ENCODE results near the gene ART3. TPM values are rescaled to one million over a fixed set of nuclear protein-coding genes. Genes with fewer than 3 reads are reported as not detected.
A peak's percentile ranks its signal among the peaks of the same experiment; 100 is the strongest.

The ART3 gene
- polyA plus RNA-seq, 1 of the 3 experiments (the other 2 are of a cell fraction), result not detected

DNA sequence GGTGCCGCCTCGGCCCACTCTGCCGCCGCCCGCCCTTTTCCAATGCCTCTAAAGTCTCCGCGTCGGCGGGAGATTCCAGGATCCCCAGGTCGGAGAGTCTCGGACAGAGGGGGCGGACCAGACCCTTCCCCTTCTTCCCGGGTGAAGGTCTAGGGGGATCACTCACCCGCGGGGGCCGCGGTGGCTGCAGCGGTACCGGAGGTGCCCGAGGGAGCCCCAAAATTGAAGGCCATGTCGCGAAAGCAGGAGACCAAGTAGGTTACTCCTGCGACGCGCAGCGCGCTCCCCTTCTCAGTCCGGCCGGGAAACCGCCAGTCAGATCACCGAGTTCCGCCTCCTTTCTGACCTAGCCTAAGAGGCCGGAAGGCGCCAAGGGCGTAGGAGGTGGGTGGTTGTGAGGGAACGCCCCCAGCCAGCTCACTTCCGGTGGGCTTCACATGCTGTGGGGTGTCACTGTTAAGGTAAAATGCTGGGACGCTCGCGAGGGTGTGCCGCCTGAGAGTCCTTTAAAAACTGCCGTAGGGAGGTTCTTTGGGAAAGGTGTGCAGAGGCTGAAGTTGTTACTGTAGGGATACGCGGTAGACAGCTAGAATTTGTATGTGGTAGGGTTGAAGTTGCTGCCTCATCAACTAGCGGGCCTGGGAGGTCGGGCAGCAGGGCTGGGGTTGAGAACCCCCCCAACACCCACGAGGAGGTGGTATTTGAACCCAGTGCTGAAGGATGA, 73.8 kb downstream of the ART3 start, which contains the start of gene NUP54 (continued):
- TF ChIP-seq NFIC (IDR thresholded peaks at IDR 0.05; ENCODE audit: borderline replicate concordance) (0 out of 2 replicates have a peak, but pooled peaks have one; percentile 5), NRF1 (IDR thresholded peaks at IDR 0.05; ENCODE audit: low read depth, low read length) (no peak), MXI1 (IDR thresholded peaks at IDR 0.05; ENCODE audit: low read depth, low read length) (peak; percentile 98), RXRA (IDR thresholded peaks at IDR 0.05; ENCODE audit: borderline replicate concordance, low read depth) (no peak), CHD2 (IDR thresholded peaks at IDR 0.05; ENCODE audit: low read length, partially characterized antibody) (peak; percentile 87), EZH2phosphoT487 (IDR thresholded peaks at IDR 0.05; ENCODE audit: borderline replicate concordance, low read depth) (no peak), YY1 (IDR thresholded peaks at IDR 0.05; ENCODE audit: low read depth) (peak; percentile 74), MEF2A (IDR thresholded peaks at IDR 0.05; ENCODE audit: borderline replicate concordance, low read depth) (0 out of 2 replicates have a peak, but pooled peaks have one; percentile 22), GATA2 (CRISPR knock-in tag; IDR thresholded peaks at IDR 0.05) (no peak), TCF12 (IDR thresholded peaks at IDR 0.05) (no peak), ELF1 (IDR thresholded peaks at IDR 0.05) (peak; percentile 79), SMC3 (IDR thresholded peaks at IDR 0.05; ENCODE audit: low read depth, low read length) (no peak), FOSL2 (IDR thresholded peaks at IDR 0.05; ENCODE audit: borderline replicate concordance, low read depth) (peak; percentile 18; the same call in 1 of the 2 replicates)
- TF ChIP-seq, protein P1, sequence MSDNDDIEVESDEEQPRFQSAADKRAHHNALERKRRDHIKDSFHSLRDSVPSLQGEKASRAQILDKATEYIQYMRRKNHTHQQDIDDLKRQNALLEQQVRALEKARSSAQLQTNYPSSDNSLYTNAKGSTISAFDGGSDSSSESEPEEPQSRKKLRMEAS (IDR thresholded peaks at IDR 0.05; ENCODE audit: low read depth), result peak; percentile 94
- TF ChIP-seq, protein P2, sequence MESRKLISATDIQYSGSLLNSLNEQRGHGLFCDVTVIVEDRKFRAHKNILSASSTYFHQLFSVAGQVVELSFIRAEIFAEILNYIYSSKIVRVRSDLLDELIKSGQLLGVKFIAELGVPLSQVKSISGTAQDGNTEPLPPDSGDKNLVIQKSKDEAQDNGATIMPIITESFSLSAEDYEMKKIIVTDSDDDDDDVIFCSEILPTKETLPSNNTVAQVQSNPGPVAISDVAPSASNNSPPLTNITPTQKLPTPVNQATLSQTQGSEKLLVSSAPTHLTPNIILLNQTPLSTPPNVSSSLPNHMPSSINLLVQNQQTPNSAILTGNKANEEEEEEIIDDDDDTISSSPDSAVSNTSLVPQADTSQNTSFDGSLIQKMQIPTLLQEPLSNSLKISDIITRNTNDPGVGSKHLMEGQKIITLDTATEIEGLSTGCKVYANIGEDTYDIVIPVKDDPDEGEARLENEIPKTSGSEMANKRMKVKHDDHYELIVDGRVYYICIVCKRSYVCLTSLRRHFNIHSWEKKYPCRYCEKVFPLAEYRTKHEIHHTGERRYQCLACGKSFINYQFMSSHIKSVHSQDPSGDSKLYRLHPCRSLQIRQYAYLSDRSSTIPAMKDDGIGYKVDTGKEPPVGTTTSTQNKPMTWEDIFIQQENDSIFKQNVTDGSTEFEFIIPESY (IDR thresholded peaks at IDR 0.05; ENCODE audit: borderline replicate concordance, low read depth), result peak; percentile 54; the same call in 1 of the 2 replicates
- TF ChIP-seq, protein P3, sequence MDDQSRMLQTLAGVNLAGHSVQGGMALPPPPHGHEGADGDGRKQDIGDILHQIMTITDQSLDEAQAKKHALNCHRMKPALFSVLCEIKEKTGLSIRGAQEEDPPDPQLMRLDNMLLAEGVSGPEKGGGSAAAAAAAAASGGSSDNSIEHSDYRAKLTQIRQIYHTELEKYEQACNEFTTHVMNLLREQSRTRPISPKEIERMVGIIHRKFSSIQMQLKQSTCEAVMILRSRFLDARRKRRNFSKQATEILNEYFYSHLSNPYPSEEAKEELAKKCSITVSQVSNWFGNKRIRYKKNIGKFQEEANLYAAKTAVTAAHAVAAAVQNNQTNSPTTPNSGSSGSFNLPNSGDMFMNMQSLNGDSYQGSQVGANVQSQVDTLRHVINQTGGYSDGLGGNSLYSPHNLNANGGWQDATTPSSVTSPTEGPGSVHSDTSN (IDR thresholded peaks at IDR 0.05), result peak; percentile 49
- TF ChIP-seq, protein P4, sequence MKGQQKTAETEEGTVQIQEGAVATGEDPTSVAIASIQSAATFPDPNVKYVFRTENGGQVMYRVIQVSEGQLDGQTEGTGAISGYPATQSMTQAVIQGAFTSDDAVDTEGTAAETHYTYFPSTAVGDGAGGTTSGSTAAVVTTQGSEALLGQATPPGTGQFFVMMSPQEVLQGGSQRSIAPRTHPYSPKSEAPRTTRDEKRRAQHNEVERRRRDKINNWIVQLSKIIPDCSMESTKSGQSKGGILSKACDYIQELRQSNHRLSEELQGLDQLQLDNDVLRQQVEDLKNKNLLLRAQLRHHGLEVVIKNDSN (IDR thresholded peaks at IDR 0.05; ENCODE audit: borderline replicate concordance, low read depth), result peak; percentile 56; the same call in 1 of the 2 replicates
- TF ChIP-seq, protein P5, sequence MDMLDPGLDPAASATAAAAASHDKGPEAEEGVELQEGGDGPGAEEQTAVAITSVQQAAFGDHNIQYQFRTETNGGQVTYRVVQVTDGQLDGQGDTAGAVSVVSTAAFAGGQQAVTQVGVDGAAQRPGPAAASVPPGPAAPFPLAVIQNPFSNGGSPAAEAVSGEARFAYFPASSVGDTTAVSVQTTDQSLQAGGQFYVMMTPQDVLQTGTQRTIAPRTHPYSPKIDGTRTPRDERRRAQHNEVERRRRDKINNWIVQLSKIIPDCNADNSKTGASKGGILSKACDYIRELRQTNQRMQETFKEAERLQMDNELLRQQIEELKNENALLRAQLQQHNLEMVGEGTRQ (IDR thresholded peaks at IDR 0.05; ENCODE audit: borderline replicate concordance, low read depth, low read length), result no peak

All from SK-N-SH (cell line).